ENCODE measurements around the gene CRABP1. TPM values are rescaled to one million over a fixed set of nuclear protein-coding genes. Genes with fewer than 3 reads are reported as not detected.
A peak's percentile ranks its signal among the peaks of the same experiment; 100 is the strongest.

The CRABP1 gene
- total and polyA plus RNA-seq, 4 donors = 1.1 TPM; not detected in 3

GRCh38 chr15:78341057-78341987, 1.2 kb downstream of the CRABP1 start:
- Histone ChIP-seq H3K27ac (ENCODE audit: low read depth in 1 of 2, low read length in 1 of 2) (no peak overlapping the region), H3K4me3 (no peak overlapping the region), H3K9me3 (ENCODE audit: control insufficient read depth in 4 of 4, insufficient read depth in 3 of 4, low read length in 3 of 4) (peaks cover 0 to 5% (median 0%) of the 10 kb centered on the region in 4 donors), H3K9ac (ENCODE audit: insufficient read depth in 1 of 2, low read length in 2 of 2) (no peak overlapping the region), H3K4me1 (ENCODE audit: control insufficient read depth in 5 of 5, insufficient read depth in 5 of 5, low read length in 5 of 5) (peaks cover 0 to 13% (median 0%) of the 10 kb centered on the region in 5 donors), H3K27me3 (ENCODE audit: control insufficient read depth in 3 of 3, insufficient read depth in 3 of 3, low read length in 2 of 3) (peaks cover 3 to 45% (median 43%) of the 10 kb centered on the region in 3 donors), H3K36me3 (ENCODE audit: control insufficient read depth in 4 of 4, insufficient read depth in 4 of 4, low read length in 4 of 4) (no peaks in the 10 kb centered on the region)
- WGBS, 2 donors = 8 to 9% methylated on average over 53 of the region's 53 CpGs
- no peak for TF ChIP-seq CTCF (IDR thresholded peaks at IDR 0.05; ENCODE audit: control extremely low read depth, extremely low read depth)
- ATAC-seq (ENCODE audit: insufficient read depth, low FRiP score) (no peak), DNase-seq (peak in 2 of 3 donors; percentile 18 to 33)

GRCh38 chr15:78342021-78342420, 1.9 kb downstream of the CRABP1 start:
- no peaks in the 10 kb centered on the region for H3K36me3 ChIP-seq (ENCODE audit: control insufficient read depth in 4 of 4, insufficient read depth in 4 of 4, low read length in 4 of 4)
- H3K4me1 ChIP-seq (ENCODE audit: control insufficient read depth in 5 of 5, insufficient read depth in 5 of 5, low read length in 5 of 5) = peaks cover 0 to 13% (median 0%) of the 10 kb centered on the region in 5 donors
- H3K9me3 ChIP-seq (ENCODE audit: control insufficient read depth in 4 of 4, insufficient read depth in 3 of 4, low read length in 3 of 4) = peaks cover 0 to 5% (median 0%) of the 10 kb centered on the region in 4 donors
- peaks cover 3 to 43% (median 41%) of the 10 kb centered on the region in 3 donors for H3K27me3 ChIP-seq (ENCODE audit: control insufficient read depth in 3 of 3, insufficient read depth in 3 of 3, low read length in 2 of 3)
- 60 to 74% methylated on average over 5 of the region's 5 CpGs for WGBS, 2 donors
- H3K27ac ChIP-seq (ENCODE audit: low read depth in 1 of 2, low read length in 1 of 2) = no peak overlapping the region
- DNase-seq = no peak
- no peak overlapping the region for H3K9ac ChIP-seq (ENCODE audit: insufficient read depth in 1 of 2, low read length in 2 of 2)
- no peak for ATAC-seq (ENCODE audit: insufficient read depth, low FRiP score)
- no peak for TF ChIP-seq CTCF (IDR thresholded peaks at IDR 0.05; ENCODE audit: control extremely low read depth, extremely low read depth)
- no peak overlapping the region for H3K4me3 ChIP-seq

- Histone ChIP-seq H3K9ac (ENCODE audit: insufficient read depth in 1 of 2, low read length in 2 of 2) (no peak overlapping the region), H3K4me1 (ENCODE audit: control insufficient read depth in 5 of 5, insufficient read depth in 5 of 5, low read length in 5 of 5) (peaks cover 0 to 20% (median 0%) of the 10 kb centered on the region in 5 donors), H3K9me3 (ENCODE audit: control insufficient read depth in 4 of 4, insufficient read depth in 3 of 4, low read length in 3 of 4) (peaks cover 0 to 5% (median 0%) of the 10 kb centered on the region in 4 donors), H3K4me3 (no peak overlapping the region), H3K27ac (ENCODE audit: low read depth in 1 of 2, low read length in 1 of 2) (no peak overlapping the region), H3K36me3 (ENCODE audit: control insufficient read depth in 4 of 4, insufficient read depth in 4 of 4, low read length in 4 of 4) (no peaks in the 10 kb centered on the region), H3K27me3 (ENCODE audit: control insufficient read depth in 3 of 3, insufficient read depth in 3 of 3, low read length in 2 of 3) (peaks cover 3 to 43% (median 34%) of the 10 kb centered on the region in 3 donors)
- 82 to 87% methylated on average over 12 of the region's 12 CpGs for WGBS, 2 donors
- no peak for TF ChIP-seq CTCF (IDR thresholded peaks at IDR 0.05; ENCODE audit: control extremely low read depth, extremely low read depth)
- ATAC-seq (ENCODE audit: insufficient read depth, low FRiP score) (no peak), DNase-seq (no peak)
Observed at GRCh38 chr15:78343276-78344060, 3.3 kb downstream of the CRABP1 start.
